ENCODE results near the gene EPS15.
A peak's percentile ranks its signal among the peaks of the same experiment; 100 is the strongest.
"Not testable (repeated sequence)": the region's sequence is repeated elsewhere in the genome, so short reads cannot be mapped to it uniquely, and the experiment has no call there.

The EPS15 gene

GRCh38 chr1:51463561-51463960, 55.5 kb downstream of the EPS15 start:
- DNase-seq (ENCODE audit: low spot score): no peak
- TF ChIP-seq, protein P1, sequence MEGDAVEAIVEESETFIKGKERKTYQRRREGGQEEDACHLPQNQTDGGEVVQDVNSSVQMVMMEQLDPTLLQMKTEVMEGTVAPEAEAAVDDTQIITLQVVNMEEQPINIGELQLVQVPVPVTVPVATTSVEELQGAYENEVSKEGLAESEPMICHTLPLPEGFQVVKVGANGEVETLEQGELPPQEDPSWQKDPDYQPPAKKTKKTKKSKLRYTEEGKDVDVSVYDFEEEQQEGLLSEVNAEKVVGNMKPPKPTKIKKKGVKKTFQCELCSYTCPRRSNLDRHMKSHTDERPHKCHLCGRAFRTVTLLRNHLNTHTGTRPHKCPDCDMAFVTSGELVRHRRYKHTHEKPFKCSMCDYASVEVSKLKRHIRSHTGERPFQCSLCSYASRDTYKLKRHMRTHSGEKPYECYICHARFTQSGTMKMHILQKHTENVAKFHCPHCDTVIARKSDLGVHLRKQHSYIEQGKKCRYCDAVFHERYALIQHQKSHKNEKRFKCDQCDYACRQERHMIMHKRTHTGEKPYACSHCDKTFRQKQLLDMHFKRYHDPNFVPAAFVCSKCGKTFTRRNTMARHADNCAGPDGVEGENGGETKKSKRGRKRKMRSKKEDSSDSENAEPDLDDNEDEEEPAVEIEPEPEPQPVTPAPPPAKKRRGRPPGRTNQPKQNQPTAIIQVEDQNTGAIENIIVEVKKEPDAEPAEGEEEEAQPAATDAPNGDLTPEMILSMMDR (IDR thresholded peaks at IDR 0.05; ENCODE audit: extremely low read depth, missing control alignments): no peak

DNA sequence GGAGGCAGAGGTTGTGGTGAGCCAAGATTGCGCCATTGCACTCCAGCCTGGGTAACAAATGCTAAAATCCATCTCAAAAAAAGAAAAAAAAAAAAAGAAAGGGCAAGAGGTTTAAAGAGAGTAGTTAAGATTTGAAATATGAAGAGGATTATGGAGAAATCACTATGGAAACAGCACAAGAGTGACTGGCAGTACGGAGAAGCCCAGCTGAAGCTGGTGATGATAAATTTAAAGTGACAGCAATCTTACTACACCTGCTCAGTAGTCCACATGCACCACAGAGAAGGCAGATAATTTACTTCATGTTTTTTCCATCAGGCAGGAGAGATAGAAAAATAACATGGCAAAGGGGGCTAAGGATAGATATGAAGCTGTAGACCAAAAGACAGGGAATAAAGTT, 56.8 kb downstream of the EPS15 start:
- DNase-seq (ENCODE audit: low spot score): not testable (repeated sequence)

GRCh38 chr1:51454554-51454953, 64.5 kb downstream of the EPS15 start:
- TF ChIP-seq, protein P1 (IDR thresholded peaks at IDR 0.05; ENCODE audit: extremely low read depth, missing control alignments): no peak
- DNase-seq (ENCODE audit: low spot score): no peak

DNA sequence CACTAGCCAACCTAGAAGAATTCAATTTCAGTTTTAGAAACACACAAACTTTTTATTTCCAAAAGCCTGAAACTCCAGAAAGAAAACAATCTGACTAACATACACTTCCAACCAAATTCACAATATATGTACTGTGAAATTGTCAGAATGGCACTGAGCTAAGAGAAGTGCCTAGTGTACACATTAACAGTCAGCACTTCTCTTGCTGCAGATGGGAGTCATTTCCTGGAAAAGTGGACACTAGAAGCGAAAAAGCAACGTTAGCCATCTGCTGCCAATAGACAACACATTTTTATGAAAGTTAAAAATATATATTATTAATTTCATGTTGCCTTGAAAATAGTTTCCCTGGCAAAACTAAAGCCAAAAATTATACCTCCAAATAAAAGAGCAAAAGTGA, 66.1 kb downstream of the EPS15 start:
- DNase-seq (ENCODE audit: low spot score): no peak
- TF ChIP-seq, protein P1 (IDR thresholded peaks at IDR 0.05; ENCODE audit: extremely low read depth, missing control alignments): no peak

DNA sequence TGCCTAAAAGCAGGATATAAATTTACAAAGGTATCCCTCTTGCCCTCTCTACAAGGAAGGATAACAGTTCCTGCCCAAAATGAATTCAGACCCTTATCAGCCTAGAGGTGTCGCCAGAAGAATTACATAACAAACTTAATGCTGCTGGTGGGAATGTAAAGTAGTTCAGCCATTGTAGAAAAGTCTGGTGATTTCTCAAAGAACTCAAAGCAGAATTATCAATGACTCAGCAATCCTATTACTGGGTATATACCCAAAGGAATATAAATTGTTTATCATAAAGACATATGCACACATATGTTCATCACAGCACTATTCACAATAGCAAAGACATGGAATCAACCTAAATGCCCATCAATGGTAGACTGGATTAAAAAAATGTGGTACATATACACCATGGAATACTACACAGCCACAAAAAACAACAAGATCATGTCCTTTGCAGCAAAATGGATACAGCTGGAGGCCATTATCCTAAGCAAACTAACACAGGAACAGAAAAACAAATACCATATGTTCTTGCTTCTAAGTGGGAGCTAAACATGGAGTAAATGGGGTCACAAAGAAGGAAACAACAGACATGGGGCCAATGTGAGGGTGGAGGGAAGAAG, 70.1 kb downstream of the EPS15 start:
- not testable (repeated sequence) for DNase-seq (ENCODE audit: low spot score)

- DNase-seq (ENCODE audit: low spot score): no peak
- TF ChIP-seq, protein P1 (IDR thresholded peaks at IDR 0.05; ENCODE audit: extremely low read depth, missing control alignments): no peak
These were observed 73.5 kb downstream of the EPS15 start for GRCh38 chr1:51445351-51446090.

GRCh38 chr1:51444534-51445192, 74.4 kb downstream of the EPS15 start:
- TF ChIP-seq, protein P1 (IDR thresholded peaks at IDR 0.05; ENCODE audit: extremely low read depth, missing control alignments): no peak
- DNase-seq (ENCODE audit: low spot score): no peak

- TF ChIP-seq, protein P1 (IDR thresholded peaks at IDR 0.05; ENCODE audit: extremely low read depth, missing control alignments): no peak
These were observed 75.0 kb downstream of the EPS15 start for GRCh38 chr1:51444096-51444495.

More at GRCh38 chr1:51444096-51444495, 75.0 kb downstream of the EPS15 start:
- peak; percentile 18 for DNase-seq (ENCODE audit: low spot score)

Measured in GM20000 (cell line).